HG03558 (cell line): ENCODE results near the gene NDUFAB1.
"Not testable (repeated sequence)": the region's sequence is repeated elsewhere in the genome, so short reads cannot be mapped to it uniquely, and the experiment has no call there.

Source experiments
- ATAC-seq: cut with Tn5 transposase; IDR thresholded peaks from one replicate; pipeline ENCODE4 v1.9.1; 2021; ENCODE audit warnings: moderate number of reproducible peaks; ENCODE audit not compliant: unreplicated experiment; ENCODE audit errors: extremely low read depth

The NDUFAB1 gene

GRCh38 chr16:23556881-23557778, 39.0 kb downstream of the NDUFAB1 start, which contains the start of the genes EARS2 and UBFD1:
Gene EARS2, minus strand, starts transcription at chr16:23557350. Its CDS starts 7 bp downstream, at chr16:23557343.
Gene UBFD1, plus strand, starts transcription at chr16:23557727. Its CDS starts 16 bp downstream, at chr16:23557743.
- peak; percentile 77 for ATAC-seq

DNA sequence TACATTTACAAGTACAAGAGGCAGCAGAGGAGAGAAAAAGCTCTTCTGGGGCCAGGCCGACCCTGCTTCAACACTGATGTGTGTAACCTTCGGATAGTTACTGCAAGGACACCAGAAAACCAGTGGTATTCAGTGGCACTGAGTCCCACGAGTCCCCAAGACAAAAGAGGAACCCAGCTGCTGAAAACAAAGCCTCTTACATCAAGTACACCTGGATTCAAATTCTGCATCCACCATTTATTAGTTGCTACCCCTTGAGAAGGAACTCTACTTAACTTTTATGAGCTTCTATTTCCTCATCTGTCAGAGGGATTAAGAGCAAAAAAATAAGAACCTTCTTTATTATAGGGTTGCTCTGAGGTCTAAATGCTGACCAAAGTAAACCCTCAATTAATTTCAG, 41.6 kb downstream of the NDUFAB1 start:
- ATAC-seq = no peak

DNA sequence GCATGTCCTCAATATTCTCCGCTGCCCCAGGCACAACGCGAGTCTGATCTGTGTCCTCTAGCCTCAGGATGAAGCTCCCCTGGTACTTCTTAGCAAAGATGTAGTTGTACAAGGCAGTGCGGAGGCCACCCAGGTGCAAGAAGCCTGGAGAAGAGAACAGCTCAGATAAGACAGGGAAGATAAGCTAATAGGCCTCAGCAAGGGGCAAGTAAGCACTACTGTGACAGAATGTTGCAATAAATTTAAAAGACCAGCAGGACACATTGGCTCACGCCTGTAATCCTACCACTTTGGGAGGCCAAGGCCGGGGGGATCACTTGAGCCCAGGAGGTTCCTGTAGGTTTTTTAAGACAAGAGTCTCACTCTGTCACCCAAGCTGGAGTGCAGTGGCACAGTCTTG, 44.0 kb downstream of the NDUFAB1 start:
- no peak for ATAC-seq

GRCh38 chr16:23549938-23550337, 46.2 kb downstream of the NDUFAB1 start:
- no peak for ATAC-seq

DNA sequence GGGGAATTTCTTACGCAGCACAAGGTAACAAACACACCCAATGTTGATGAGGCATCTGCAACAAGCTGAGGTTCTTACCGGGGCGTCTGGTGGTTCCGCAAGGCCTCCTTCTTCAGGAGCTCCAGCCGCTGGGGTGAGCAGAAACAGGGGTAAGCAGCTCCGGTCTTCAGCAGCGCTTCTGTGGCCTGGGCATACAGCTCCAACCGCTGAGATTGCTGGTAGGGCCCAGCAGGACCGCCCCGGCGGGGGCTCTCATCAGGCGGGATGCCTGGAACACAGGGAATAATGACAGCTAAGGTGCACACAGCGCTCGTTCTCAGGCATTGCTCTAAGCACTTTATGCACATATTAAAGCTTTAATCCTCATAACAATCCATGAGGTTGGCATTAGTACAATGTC, 51.7 kb downstream of the NDUFAB1 start:
- ATAC-seq = no peak

DNA sequence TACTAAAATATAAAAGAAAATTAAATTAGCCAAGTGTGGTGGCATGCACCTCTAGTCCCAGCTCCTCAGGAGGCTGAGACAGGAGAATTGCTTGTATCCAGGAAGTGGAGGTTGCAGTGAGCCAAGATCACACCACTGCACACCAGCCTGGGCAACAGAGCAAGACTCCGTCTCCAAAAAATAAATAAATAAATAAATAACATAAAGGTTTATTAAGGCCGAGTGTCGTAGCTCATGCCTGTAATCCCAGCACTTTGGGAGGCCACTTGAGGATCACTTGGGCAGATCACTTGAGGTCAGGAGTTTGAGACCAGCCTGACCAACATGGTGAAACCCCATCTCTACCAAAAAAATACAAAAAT, 55.3 kb downstream of the NDUFAB1 start:
- ATAC-seq = not testable (repeated sequence)

- no peak for ATAC-seq
Measured at GRCh38 chr16:23539984-23540816, 55.9 kb downstream of the NDUFAB1 start.

DNA sequence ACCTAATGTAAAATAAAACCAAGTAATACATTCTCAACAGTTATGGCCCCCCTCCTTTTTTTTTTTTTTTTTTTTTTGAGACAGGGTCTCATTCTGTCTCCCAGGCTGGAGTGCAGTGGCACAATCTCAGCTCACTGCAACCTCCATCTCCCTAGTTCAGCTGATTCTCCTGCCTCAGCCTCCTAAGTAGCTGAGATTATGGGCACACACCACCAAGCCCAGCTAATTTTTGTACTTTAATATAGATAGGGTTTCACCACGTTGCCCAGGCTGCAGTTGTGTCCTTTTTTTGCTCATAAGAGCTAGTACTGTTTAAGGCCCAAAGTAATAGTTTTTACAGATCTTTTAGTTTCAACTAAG, 57.2 kb downstream of the NDUFAB1 start:
- ATAC-seq = no peak

DNA sequence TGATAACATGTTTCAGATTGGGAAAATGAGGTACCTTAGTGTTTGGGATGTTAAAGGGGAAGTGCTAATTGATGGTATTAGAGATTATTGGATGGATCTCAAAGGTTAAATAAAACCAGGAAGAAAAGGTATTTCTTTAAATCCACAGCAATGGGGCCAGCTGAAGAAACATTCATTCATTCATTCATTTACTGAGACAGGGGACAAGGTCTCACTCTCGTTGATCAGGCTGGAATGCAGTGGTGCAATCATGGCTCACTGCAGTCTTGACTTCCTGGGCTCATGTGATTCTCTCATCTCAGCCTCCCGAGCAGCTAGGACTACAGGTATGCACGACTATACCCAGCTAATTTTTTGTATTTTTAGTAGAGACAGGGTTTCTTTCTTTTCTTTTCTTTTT, 58.7 kb downstream of the NDUFAB1 start:
- no peak for ATAC-seq

GRCh38 chr16:23535901-23536300, 60.2 kb downstream of the NDUFAB1 start:
- no peak for ATAC-seq

- no peak for ATAC-seq
Measured at GRCh38 chr16:23534868-23535860, 61.0 kb downstream of the NDUFAB1 start.

DNA sequence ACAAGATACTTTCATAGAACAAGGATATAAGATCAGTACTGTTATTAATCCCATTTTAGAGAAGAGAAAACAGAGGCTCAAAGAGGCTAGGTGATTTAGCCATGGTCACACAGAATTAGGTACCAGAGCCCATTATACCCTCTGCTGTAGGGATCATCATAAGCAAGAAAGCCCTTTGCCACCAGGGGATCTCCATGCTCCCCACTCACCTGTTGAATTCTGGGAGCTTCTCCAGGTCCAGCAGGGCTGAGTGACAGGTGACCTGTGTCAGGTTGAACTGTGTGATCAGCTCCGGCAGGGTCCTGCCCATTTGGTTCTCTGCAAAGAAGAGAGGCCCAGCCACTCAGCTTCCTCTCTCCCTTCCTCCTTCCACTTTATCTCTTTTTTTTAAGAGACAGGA, 63.7 kb downstream of the NDUFAB1 start:
- no peak for ATAC-seq
